ENCODE data around the gene RAB14.

DNA sequence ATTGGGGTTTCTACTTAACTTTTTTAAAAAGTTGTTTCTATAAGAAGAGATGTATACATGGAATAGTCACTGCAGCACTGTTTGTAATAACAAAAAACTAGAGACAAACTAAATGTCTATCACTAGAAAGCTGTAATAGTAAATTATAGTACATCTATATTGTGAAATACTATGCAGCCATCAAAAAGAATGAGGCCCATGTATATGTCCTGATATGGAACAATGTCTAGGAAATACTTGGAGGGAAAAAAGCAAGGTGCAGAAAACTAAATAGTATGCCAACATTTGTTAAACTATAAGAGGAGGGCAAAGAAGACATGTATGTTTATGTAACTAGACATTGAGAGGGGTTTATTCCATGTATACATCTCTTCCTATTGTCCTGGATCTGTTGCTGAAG lies 2.9 kb upstream of the RAB14 start:
- TF ChIP-seq POLR2AphosphoS5 (IDR thresholded peaks at IDR 0.05; ENCODE audit: borderline replicate concordance, low read depth, low read length) = no peak
- no peak for TF ChIP-seq EZH2 (IDR thresholded peaks at IDR 0.05)
- TF ChIP-seq FOXP2 (optimal IDR thresholded peaks at IDR 0.05; ENCODE audit: control extremely low read depth, extremely low read length, insufficient read depth) = no peak
